ENCODE measurements around the gene PYCR2.

PYCR2 gene

GRCh38 chr1:225911191-225912130, 12.6 kb downstream of the PYCR2 start:
- no peak overlapping the region for H4K8ac ChIP-seq (ENCODE audit: low read depth, low read length)
- H4K91ac ChIP-seq (ENCODE audit: low read depth, low read length, poor library complexity), result no peak overlapping the region
- no peak overlapping the region for H2BK15ac ChIP-seq (ENCODE audit: low read length)
- H3K27ac ChIP-seq (replicated peaks; ENCODE audit: low read length), result no peak overlapping the region
- no CpG with 5 or more reads among the region's 53 CpGs for WGBS, 2 donors (ENCODE audit: extremely low coverage in 2 of 2, insufficient read length in 2 of 2, insufficient replicate concordance in 1 of 2)
- no peak overlapping the region for H3K18ac ChIP-seq (ENCODE audit: low read length)
- H2AK5ac ChIP-seq (ENCODE audit: low read depth, low read length), result peak overlapping the region; percentile 29
- no peak overlapping the region for H2AFZ ChIP-seq (ENCODE audit: low read length)
- H3K4me1 ChIP-seq (ENCODE audit: control insufficient read depth in 2 of 2, insufficient read depth in 1 of 2, low read depth in 1 of 2, low read length in 2 of 2), result peaks cover 0 to 16% of the 10 kb centered on the region in 2 donors
- H3K4me2 ChIP-seq (ENCODE audit: insufficient read depth, low read length, poor library complexity, severe bottlenecking), result no peak overlapping the region
- H3K9me3 ChIP-seq (replicated peaks in 1 of 2; ENCODE audit: control insufficient read depth in 2 of 2, insufficient read depth in 1 of 2, low read depth in 1 of 2, low read length in 2 of 2), result no peaks in the 10 kb centered on the region
- no peak overlapping the region for H2BK5ac ChIP-seq (ENCODE audit: low read length)
- no peak overlapping the region for H3K14ac ChIP-seq (ENCODE audit: low read length)
- peaks cover 0 to 2% (median 0%) of the 10 kb centered on the region in 3 experiments for H3K27me3 ChIP-seq (ENCODE audit: control insufficient read depth in 3 of 3, insufficient read depth in 3 of 3, low read depth in 1 of 3, low read length in 3 of 3)
- H2BK120ac ChIP-seq (ENCODE audit: low read depth, low read length), result no peak overlapping the region
- no peak overlapping the region for H3K4me3 ChIP-seq (ENCODE audit: low read length in 2 of 2)
- H3K4ac ChIP-seq (ENCODE audit: low read length), result no peak overlapping the region
- DNase-seq (ENCODE audit: low spot score), result peak; percentile 44
- H3K36me3 ChIP-seq (replicated peaks in 1 of 2; ENCODE audit: control insufficient read depth in 2 of 2, insufficient read depth in 2 of 2, low read length in 2 of 2), result peaks cover 3 to 5% of the 10 kb centered on the region in 2 donors
- no peaks in the 10 kb centered on the region for H3K79me1 ChIP-seq (ENCODE audit: low read depth, low read length)
- H2BK12ac ChIP-seq (ENCODE audit: low read length), result no peak overlapping the region
- H3K23ac ChIP-seq (ENCODE audit: low read depth, low read length, poor library complexity), result no peak overlapping the region
- peak overlapping the region; percentile 47 for H3K9ac ChIP-seq (ENCODE audit: low read depth, low read length, poor library complexity)

- no peak for DNase-seq (ENCODE audit: low spot score)
- Histone ChIP-seq H3K27ac (replicated peaks; ENCODE audit: low read length) (no peak overlapping the region), H3K4me1 (ENCODE audit: control insufficient read depth in 2 of 2, insufficient read depth in 1 of 2, low read depth in 1 of 2, low read length in 2 of 2) (peaks cover 0 to 1% of the 10 kb centered on the region in 2 donors), H3K9ac (ENCODE audit: low read depth, low read length, poor library complexity) (no peak overlapping the region), H4K8ac (ENCODE audit: low read depth, low read length) (no peak overlapping the region), H4K91ac (ENCODE audit: low read depth, low read length, poor library complexity) (no peak overlapping the region), H2BK120ac (ENCODE audit: low read depth, low read length) (no peak overlapping the region), H3K36me3 (replicated peaks in 1 of 2; ENCODE audit: control insufficient read depth in 2 of 2, insufficient read depth in 2 of 2, low read length in 2 of 2) (peaks cover 3 to 5% of the 10 kb centered on the region in 2 donors), H3K27me3 (ENCODE audit: control insufficient read depth in 3 of 3, insufficient read depth in 3 of 3, low read depth in 1 of 3, low read length in 3 of 3) (peaks cover 0 to 2% (median 0%) of the 10 kb centered on the region in 3 experiments), H3K9me3 (replicated peaks in 1 of 2; ENCODE audit: control insufficient read depth in 2 of 2, insufficient read depth in 1 of 2, low read depth in 1 of 2, low read length in 2 of 2) (no peaks in the 10 kb centered on the region), H2AK5ac (ENCODE audit: low read depth, low read length) (no peak overlapping the region), H3K14ac (ENCODE audit: low read length) (no peak overlapping the region), H3K4ac (ENCODE audit: low read length) (no peak overlapping the region), H2AFZ (ENCODE audit: low read length) (no peak overlapping the region), H2BK12ac (ENCODE audit: low read length) (no peak overlapping the region), H2BK5ac (ENCODE audit: low read length) (no peak overlapping the region), H3K79me1 (ENCODE audit: low read depth, low read length) (no peaks in the 10 kb centered on the region), H3K4me2 (ENCODE audit: insufficient read depth, low read length, poor library complexity, severe bottlenecking) (no peak overlapping the region), H3K23ac (ENCODE audit: low read depth, low read length, poor library complexity) (no peak overlapping the region), H3K4me3 (ENCODE audit: low read length in 2 of 2) (no peak overlapping the region), H3K18ac (ENCODE audit: low read length) (no peak overlapping the region), H2BK15ac (ENCODE audit: low read length) (no peak overlapping the region)
- no CpG with 5 or more reads among the region's 1 CpG for WGBS, 2 donors (ENCODE audit: extremely low coverage in 2 of 2, insufficient read length in 2 of 2, insufficient replicate concordance in 1 of 2)
Observed at GRCh38 chr1:225909477-225909876, 14.6 kb downstream of the PYCR2 start.

- Histone ChIP-seq H3K27ac (replicated peaks; ENCODE audit: low read length) (no peak overlapping the region), H3K27me3 (ENCODE audit: control insufficient read depth in 3 of 3, insufficient read depth in 3 of 3, low read depth in 1 of 3, low read length in 3 of 3) (peaks cover 0 to 2% (median 0%) of the 10 kb centered on the region in 3 experiments), H2BK12ac (ENCODE audit: low read length) (no peak overlapping the region), H2AFZ (ENCODE audit: low read length) (no peak overlapping the region), H3K36me3 (replicated peaks in 1 of 2; ENCODE audit: control insufficient read depth in 2 of 2, insufficient read depth in 2 of 2, low read length in 2 of 2) (peaks cover 0 to 4% of the 10 kb centered on the region in 2 donors), H3K4me3 (ENCODE audit: low read length in 2 of 2) (no peak overlapping the region), H3K4me1 (ENCODE audit: control insufficient read depth in 2 of 2, insufficient read depth in 1 of 2, low read depth in 1 of 2, low read length in 2 of 2) (no peaks in the 10 kb centered on the region), H3K79me1 (ENCODE audit: low read depth, low read length) (no peaks in the 10 kb centered on the region), H3K4ac (ENCODE audit: low read length) (no peak overlapping the region), H2AK5ac (ENCODE audit: low read depth, low read length) (no peak overlapping the region), H3K9me3 (replicated peaks in 1 of 2; ENCODE audit: control insufficient read depth in 2 of 2, insufficient read depth in 1 of 2, low read depth in 1 of 2, low read length in 2 of 2) (no peaks in the 10 kb centered on the region), H3K14ac (ENCODE audit: low read length) (no peak overlapping the region), H3K9ac (ENCODE audit: low read depth, low read length, poor library complexity) (no peak overlapping the region), H3K18ac (ENCODE audit: low read length) (no peak overlapping the region), H3K4me2 (ENCODE audit: insufficient read depth, low read length, poor library complexity, severe bottlenecking) (no peak overlapping the region), H3K23ac (ENCODE audit: low read depth, low read length, poor library complexity) (no peak overlapping the region), H2BK120ac (ENCODE audit: low read depth, low read length) (no peak overlapping the region), H4K8ac (ENCODE audit: low read depth, low read length) (no peak overlapping the region), H2BK15ac (ENCODE audit: low read length) (no peak overlapping the region), H4K91ac (ENCODE audit: low read depth, low read length, poor library complexity) (no peak overlapping the region), H2BK5ac (ENCODE audit: low read length) (no peak overlapping the region)
- no peak for DNase-seq (ENCODE audit: low spot score)
- WGBS, 2 donors (ENCODE audit: extremely low coverage in 2 of 2, insufficient read length in 2 of 2, insufficient replicate concordance in 1 of 2), result no CpG with 5 or more reads among the region's 2 CpGs
Observed at GRCh38 chr1:225908773-225909172, 15.3 kb downstream of the PYCR2 start.

- Histone ChIP-seq H3K4ac (ENCODE audit: low read length) (no peak overlapping the region), H2BK120ac (ENCODE audit: low read depth, low read length) (no peak overlapping the region), H4K8ac (ENCODE audit: low read depth, low read length) (no peak overlapping the region), H3K14ac (ENCODE audit: low read length) (no peak overlapping the region), H3K79me1 (ENCODE audit: low read depth, low read length) (no peaks in the 10 kb centered on the region), H3K9ac (ENCODE audit: low read depth, low read length, poor library complexity) (no peak overlapping the region), H3K4me1 (ENCODE audit: control insufficient read depth in 2 of 2, insufficient read depth in 1 of 2, low read depth in 1 of 2, low read length in 2 of 2) (no peaks in the 10 kb centered on the region), H3K4me3 (ENCODE audit: low read length in 2 of 2) (no peak overlapping the region), H3K27me3 (ENCODE audit: control insufficient read depth in 3 of 3, insufficient read depth in 3 of 3, low read depth in 1 of 3, low read length in 3 of 3) (peaks cover 0 to 2% (median 0%) of the 10 kb centered on the region in 3 experiments), H2BK5ac (ENCODE audit: low read length) (no peak overlapping the region), H2AK5ac (ENCODE audit: low read depth, low read length) (no peak overlapping the region), H4K91ac (ENCODE audit: low read depth, low read length, poor library complexity) (no peak overlapping the region), H2BK12ac (ENCODE audit: low read length) (no peak overlapping the region), H3K4me2 (ENCODE audit: insufficient read depth, low read length, poor library complexity, severe bottlenecking) (no peak overlapping the region), H2AFZ (ENCODE audit: low read length) (no peak overlapping the region), H3K9me3 (replicated peaks in 1 of 2; ENCODE audit: control insufficient read depth in 2 of 2, insufficient read depth in 1 of 2, low read depth in 1 of 2, low read length in 2 of 2) (no peaks in the 10 kb centered on the region), H3K27ac (replicated peaks; ENCODE audit: low read length) (no peak overlapping the region), H2BK15ac (ENCODE audit: low read length) (no peak overlapping the region), H3K36me3 (replicated peaks in 1 of 2; ENCODE audit: control insufficient read depth in 2 of 2, insufficient read depth in 2 of 2, low read length in 2 of 2) (no peaks in the 10 kb centered on the region), H3K23ac (ENCODE audit: low read depth, low read length, poor library complexity) (no peak overlapping the region), H3K18ac (ENCODE audit: low read length) (no peak overlapping the region)
- no peak for DNase-seq (ENCODE audit: low spot score)
- WGBS, 2 donors (ENCODE audit: extremely low coverage in 2 of 2, insufficient read length in 2 of 2, insufficient replicate concordance in 1 of 2), result no CpG with 5 or more reads among the region's 5 CpGs
Observed at GRCh38 chr1:225908013-225908640, 15.9 kb downstream of the PYCR2 start.
